Astrocyte (in vitro differentiated cells and primary cell): ENCODE results near the gene C17orf50. TPM values are rescaled to one million over a fixed set of nuclear protein-coding genes. Genes with fewer than 3 reads are reported as not detected.

ENCODE experiments used
- DNase-seq: peaks from one replicate; pipeline ENCODE4 v3.0.0-alpha.2; 2010; ENCODE audit warnings: low read depth
- FAIRE-seq: peaks from 2 replicates; lab custom pipeline; 2011; peaks lifted over from hg19 to GRCh38; lab: Jason Lieb, UNC
- H2AFZ ChIP-seq: 2 replicates; pipeline ENCODE4 v1.6.0; 2012; ENCODE audit warnings: low read depth, low read length, inconsistent platforms
- H3K27ac ChIP-seq: 2 replicates; pipeline ENCODE4 v1.5.1; 2011; ENCODE audit warnings: low read depth, low read length, inconsistent platforms
- H3K27me3 ChIP-seq: 2 replicates; pipeline ENCODE4 v1.6.0; 2011; ENCODE audit warnings: low read length, inconsistent platforms; ENCODE audit not compliant: insufficient read depth
- H3K36me3 ChIP-seq: 2 replicates; pipeline ENCODE4 v1.5.1; 2011; ENCODE audit warnings: low read length, inconsistent platforms; ENCODE audit not compliant: insufficient read depth
- H3K4me1 ChIP-seq: 2 replicates; pipeline ENCODE4 v1.5.1; 2011; ENCODE audit warnings: low read length, inconsistent platforms; ENCODE audit not compliant: insufficient read depth
- H3K4me2 ChIP-seq: 2 replicates; pipeline ENCODE4 v1.6.0; 2012; ENCODE audit warnings: low read length, inconsistent platforms
- H3K4me3 ChIP-seq: 2 replicates; pipeline ENCODE4 v1.5.1; 2011; ENCODE audit warnings: low read depth, mild to moderate bottlenecking, low read length, inconsistent platforms; ENCODE audit not compliant: insufficient read depth
- H3K79me2 ChIP-seq: 2 replicates; pipeline ENCODE4 v1.6.0; 2012; ENCODE audit warnings: mild to moderate bottlenecking, low read length, inconsistent platforms; ENCODE audit not compliant: insufficient read depth
- H3K9ac ChIP-seq: 2 replicates; pipeline ENCODE4 v1.6.0; 2012; ENCODE audit warnings: mild to moderate bottlenecking, low read length, inconsistent platforms
- H3K9me3 ChIP-seq: 2 replicates; pipeline ENCODE4 v1.5.1; 2012; ENCODE audit warnings: low read depth, mild to moderate bottlenecking, low read length, inconsistent platforms; ENCODE audit not compliant: insufficient read depth
- H4K20me1 ChIP-seq: 2 replicates; pipeline ENCODE4 v1.6.0; 2012; ENCODE audit warnings: low read length, inconsistent platforms; ENCODE audit not compliant: insufficient read depth
- H3K27ac Mint-ChIP-seq: one replicate; pipeline ENCODE4 v1.8.0; 2021; ENCODE audit warnings: mild to moderate bottlenecking, mixed read lengths; ENCODE audit not compliant: unreplicated experiment
- H3K27me3 Mint-ChIP-seq: one replicate; pipeline ENCODE4 v1.8.0; 2021; ENCODE audit warnings: low read depth, mixed read lengths; ENCODE audit not compliant: unreplicated experiment
- H3K36me3 Mint-ChIP-seq: one replicate; pipeline ENCODE4 v1.8.0; 2021; ENCODE audit warnings: low read depth, mixed read lengths; ENCODE audit not compliant: unreplicated experiment
- H3K4me1 Mint-ChIP-seq: one replicate; pipeline ENCODE4 v1.8.0; 2021; ENCODE audit warnings: low read depth, mixed read lengths; ENCODE audit not compliant: unreplicated experiment
- H3K4me3 Mint-ChIP-seq: one replicate; pipeline ENCODE4 v1.8.0; 2021; ENCODE audit warnings: mild to moderate bottlenecking, moderate library complexity, mixed read lengths; ENCODE audit not compliant: unreplicated experiment
- H3K9me3 Mint-ChIP-seq: one replicate; pipeline ENCODE4 v1.8.0; 2021; ENCODE audit warnings: mild to moderate bottlenecking, mixed read lengths; ENCODE audit not compliant: unreplicated experiment
- EZH2 ChIP-seq: IDR thresholded peaks from 2 replicates; pipeline ENCODE4 v1.6.1; 2012; ENCODE audit warnings: mild to moderate bottlenecking, low read length, inconsistent platforms; ENCODE audit not compliant: insufficient read depth
- total RNA-seq: library from RNA; stranded (reverse); gene quantifications from 2 replicates; pipeline ENCODE4 v1.2.1, GENCODE V29; 2021
- TF ChIP-seq, protein P1 (sequence below): IDR thresholded peaks from 2 replicates; pipeline ENCODE4 v1.5.1; 2011; ENCODE audit warnings: low read depth, mild to moderate bottlenecking, inconsistent platforms, low read length, moderate library complexity; ENCODE audit not compliant: insufficient read depth

Gene C17orf50
- total RNA-seq, 1 donor from 2014 or later: not detected

DNA sequence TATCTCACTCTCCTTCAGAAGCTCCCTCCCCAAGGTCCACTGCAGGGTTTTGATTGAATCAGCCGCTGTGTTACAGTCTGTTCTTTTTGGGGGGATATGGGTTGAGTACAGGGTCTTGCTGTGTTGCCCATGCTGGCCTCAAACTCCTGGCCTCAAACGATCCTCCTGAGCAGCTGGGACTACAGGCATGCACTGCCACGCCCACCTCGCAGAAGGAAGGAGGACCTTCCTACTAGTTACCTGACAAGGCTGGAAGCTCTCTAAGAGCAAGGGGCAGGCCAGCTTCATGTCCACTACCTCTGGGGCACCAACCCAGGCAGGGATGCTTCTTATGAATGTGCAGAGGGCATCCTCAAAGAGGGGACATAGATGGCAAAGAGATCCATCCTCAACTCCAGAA lies 36.7 kb downstream of the C17orf50 start:
- Histone ChIP-seq H3K4me2 (no peak overlapping the region), H3K4me1 (peaks cover 13% of the 10 kb centered on the region), H3K27ac (no peak overlapping the region), H3K9ac (no peak overlapping the region), H4K20me1 (no peaks in the 10 kb centered on the region), H2AFZ (no peak overlapping the region), H3K27me3 (peaks cover 34% of the 10 kb centered on the region), H3K36me3 (no peaks in the 10 kb centered on the region), H3K4me3 (no peak overlapping the region), H3K9me3 (no peaks in the 10 kb centered on the region), H3K79me2 (no peaks in the 10 kb centered on the region)
- peaks cover 5% of the 10 kb centered on the region for H3K4me1 Mint-ChIP-seq
- peaks cover 70% of the 10 kb centered on the region for H3K27me3 Mint-ChIP-seq
- no peak overlapping the region for H3K4me3 Mint-ChIP-seq
- no peak overlapping the region for H3K27ac Mint-ChIP-seq
- no peaks in the 10 kb centered on the region for H3K9me3 Mint-ChIP-seq
- TF ChIP-seq EZH2: no peak
- TF ChIP-seq, protein P1, sequence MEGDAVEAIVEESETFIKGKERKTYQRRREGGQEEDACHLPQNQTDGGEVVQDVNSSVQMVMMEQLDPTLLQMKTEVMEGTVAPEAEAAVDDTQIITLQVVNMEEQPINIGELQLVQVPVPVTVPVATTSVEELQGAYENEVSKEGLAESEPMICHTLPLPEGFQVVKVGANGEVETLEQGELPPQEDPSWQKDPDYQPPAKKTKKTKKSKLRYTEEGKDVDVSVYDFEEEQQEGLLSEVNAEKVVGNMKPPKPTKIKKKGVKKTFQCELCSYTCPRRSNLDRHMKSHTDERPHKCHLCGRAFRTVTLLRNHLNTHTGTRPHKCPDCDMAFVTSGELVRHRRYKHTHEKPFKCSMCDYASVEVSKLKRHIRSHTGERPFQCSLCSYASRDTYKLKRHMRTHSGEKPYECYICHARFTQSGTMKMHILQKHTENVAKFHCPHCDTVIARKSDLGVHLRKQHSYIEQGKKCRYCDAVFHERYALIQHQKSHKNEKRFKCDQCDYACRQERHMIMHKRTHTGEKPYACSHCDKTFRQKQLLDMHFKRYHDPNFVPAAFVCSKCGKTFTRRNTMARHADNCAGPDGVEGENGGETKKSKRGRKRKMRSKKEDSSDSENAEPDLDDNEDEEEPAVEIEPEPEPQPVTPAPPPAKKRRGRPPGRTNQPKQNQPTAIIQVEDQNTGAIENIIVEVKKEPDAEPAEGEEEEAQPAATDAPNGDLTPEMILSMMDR: no peak
- DNase-seq: no peak
- no peaks in the 10 kb centered on the region for H3K36me3 Mint-ChIP-seq
- no peak for FAIRE-seq

DNA sequence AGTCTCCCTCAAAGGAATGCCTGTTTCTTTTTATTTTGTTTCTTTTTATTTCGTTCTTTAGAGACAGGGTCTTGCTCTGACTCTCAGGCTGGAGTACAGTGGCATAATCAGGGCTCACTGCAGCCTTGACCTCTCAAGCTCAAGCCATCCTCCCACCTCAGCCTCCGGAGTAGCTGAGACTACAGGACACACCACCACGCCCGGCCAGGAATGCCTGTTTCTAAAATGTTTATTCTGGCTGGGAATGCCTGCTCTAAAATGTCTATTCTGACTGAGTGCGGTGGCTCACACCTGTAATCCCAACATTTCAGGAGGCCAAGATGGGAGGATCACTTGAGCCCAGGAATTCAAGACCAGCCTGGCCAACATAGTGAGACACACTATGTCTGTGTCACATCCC lies 37.2 kb downstream of the C17orf50 start:
- Histone ChIP-seq H2AFZ (no peak overlapping the region), H3K79me2 (no peaks in the 10 kb centered on the region), H4K20me1 (no peaks in the 10 kb centered on the region), H3K4me3 (no peak overlapping the region), H3K27me3 (peaks cover 34% of the 10 kb centered on the region), H3K4me1 (peaks cover 13% of the 10 kb centered on the region), H3K27ac (no peak overlapping the region), H3K9me3 (no peaks in the 10 kb centered on the region), H3K36me3 (no peaks in the 10 kb centered on the region), H3K4me2 (no peak overlapping the region), H3K9ac (no peak overlapping the region)
- Mint-ChIP-seq H3K4me3 (no peak overlapping the region), H3K4me1 (peaks cover 5% of the 10 kb centered on the region), H3K27me3 (peaks cover 66% of the 10 kb centered on the region), H3K9me3 (no peaks in the 10 kb centered on the region), H3K27ac (no peak overlapping the region), H3K36me3 (no peaks in the 10 kb centered on the region)
- no peak for DNase-seq
- FAIRE-seq: no peak
- TF ChIP-seq EZH2: no peak
- TF ChIP-seq, protein P1: no peak

DNA sequence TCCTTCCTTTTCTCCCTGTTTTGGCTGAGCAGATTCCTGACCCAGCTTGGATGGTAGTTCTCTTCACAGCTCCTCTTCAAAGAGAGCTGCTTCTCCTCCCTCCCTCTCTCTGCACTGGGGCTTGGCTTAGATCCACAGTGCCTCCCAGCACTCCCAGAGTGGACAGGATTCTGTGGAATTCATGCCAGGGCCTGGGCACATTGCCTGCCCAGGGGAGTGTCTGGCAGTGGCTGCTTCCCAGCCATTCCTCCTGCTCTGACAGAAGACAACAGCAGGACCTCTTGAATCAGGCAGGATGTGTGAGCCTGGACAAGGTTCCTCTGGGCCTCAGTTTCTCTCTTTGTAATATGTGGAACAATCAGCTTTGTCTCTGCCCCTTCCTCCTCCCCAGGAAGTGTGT lies 39.3 kb downstream of the C17orf50 start:
- no peaks in the 10 kb centered on the region for H3K79me2 ChIP-seq
- peaks cover 6% of the 10 kb centered on the region for H3K4me1 Mint-ChIP-seq
- no peak overlapping the region for H3K4me3 Mint-ChIP-seq
- H3K4me2 ChIP-seq: no peak overlapping the region
- peak overlapping the region; percentile 47 for H3K27ac Mint-ChIP-seq
- no peaks in the 10 kb centered on the region for H3K9me3 Mint-ChIP-seq
- H3K27me3 Mint-ChIP-seq: peaks cover 48% of the 10 kb centered on the region
- no peaks in the 10 kb centered on the region for H3K36me3 Mint-ChIP-seq
- TF ChIP-seq EZH2: no peak
- TF ChIP-seq, protein P1: no peak
- no peaks in the 10 kb centered on the region for H3K9me3 ChIP-seq
- H3K27me3 ChIP-seq: peaks cover 21% of the 10 kb centered on the region
- H3K4me3 ChIP-seq: no peak overlapping the region
- H3K27ac ChIP-seq: no peak overlapping the region
- no peaks in the 10 kb centered on the region for H4K20me1 ChIP-seq
- no peak for FAIRE-seq
- no peaks in the 10 kb centered on the region for H3K36me3 ChIP-seq
- H2AFZ ChIP-seq: no peak overlapping the region
- DNase-seq: peak; percentile 42
- peaks cover 10% of the 10 kb centered on the region for H3K4me1 ChIP-seq
- no peak overlapping the region for H3K9ac ChIP-seq
